Ovary (tissue), 3 donors: ENCODE measurements around the gene TLR4.

Experiments
- CTCF ChIP-seq, 3 donors: fragments of 450-650 bp in 2 of 3; fragments of 200-600 bp in 1 of 3; IDR thresholded peaks; one replicate each; pipeline versions ENCODE4 v1.5.1 to v1.8.0; 2016 to 2022; ENCODE audit warnings: antibody characterized with exemption in 3 of 3, mild to moderate bottlenecking in 1 of 3
- EP300 ChIP-seq: sonication (generic); formaldehyde crosslinking; IDR thresholded peaks from one replicate; pipeline ENCODE4 v1.6.1; 2017; ENCODE audit warnings: antibody characterized with exemption
- POLR2A ChIP-seq: fragments of 450-650 bp; IDR thresholded peaks from one replicate; pipeline ENCODE4 v1.6.1; 2017; ENCODE audit warnings: antibody characterized with exemption, mild to moderate bottlenecking, moderate library complexity
- donor health status: DM: no; HTN: no; CAD: no.

DNA sequence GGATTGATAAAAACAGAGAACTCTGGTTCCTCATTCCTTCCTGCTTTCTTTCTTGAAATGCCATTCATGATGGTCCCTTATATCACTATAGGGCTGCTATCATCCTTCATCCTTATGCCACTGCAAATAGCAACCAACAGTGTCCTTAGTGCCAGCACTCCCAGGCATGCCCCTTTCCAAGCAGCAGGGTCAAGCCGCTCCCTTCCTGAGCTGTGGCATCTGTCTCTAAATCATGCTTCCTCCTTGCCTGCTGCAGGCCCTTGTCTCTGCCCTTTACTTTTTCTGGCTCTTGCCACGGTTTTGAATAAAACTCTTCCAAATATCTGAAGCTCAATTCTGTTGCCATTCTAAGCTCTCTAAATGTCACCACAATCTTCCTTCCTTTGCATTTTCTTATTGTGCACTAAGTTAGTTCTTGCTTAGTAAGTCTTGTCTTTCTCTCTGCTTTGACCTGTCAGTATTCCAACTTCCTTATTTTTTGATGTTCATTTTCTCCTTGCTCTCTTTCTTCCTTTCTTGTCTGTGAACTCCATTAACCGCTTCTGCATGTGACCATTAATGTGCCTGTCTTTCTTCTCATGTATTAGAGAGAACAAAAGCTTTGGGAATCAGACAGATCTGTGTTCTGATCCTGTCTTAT is 19.9 kb downstream of the TLR4 start:
- TF ChIP-seq CTCF (IDR thresholded peaks at IDR 0.05) = no peak
- no peak for TF ChIP-seq POLR2A
- TF ChIP-seq EP300 = no peak
